Endothelial cell of umbilical vein (primary cell): ENCODE measurements around the gene RPS6KA3. TPM values are rescaled to one million over a fixed set of nuclear protein-coding genes. Genes with fewer than 3 reads are reported as not detected.
A peak's percentile ranks its signal among the peaks of the same experiment; 100 is the strongest.

Source experiments
- BruUV-seq: library from RNA; stranded (reverse); fragments of 400-500 nt; replicated peaks from 2 replicates; lab custom pipeline; 2021; lab: Mats Ljungman, UMichigan
- CTCF ChIA-PET: fragments of 300-600, 350-600 bp; sonication (Branson Sonifier 250); formaldehyde crosslinking; loops from one replicate; lab custom pipeline; 2021; ENCODE audit warnings: antibody characterized with exemption, inconsistent platforms; lab: Charles Lee
- POLR2A ChIA-PET: fragments of 300-600, 350-600 bp; sonication (Branson Sonifier 250); formaldehyde crosslinking; loops from one replicate; lab custom pipeline; 2021; ENCODE audit warnings: antibody characterized with exemption, inconsistent platforms; lab: Charles Lee
- DNase-seq: peaks from one replicate; pipeline ENCODE4 v3.0.0-alpha.2; 2011; ENCODE audit warnings: low read depth, low spot score
- FAIRE-seq: peaks from 2 replicates; lab custom pipeline; 2011; peaks lifted over from hg19 to GRCh38; lab: Jason Lieb, UNC
- H2AFZ ChIP-seq: 2 replicates; pipeline ENCODE4 v1.6.0; 2012; ENCODE audit warnings: low read depth, low read length, control low read depth, inconsistent platforms
- H3K27ac ChIP-seq: 2 replicates; pipeline ENCODE4 v1.5.1; 2011; ENCODE audit warnings: low read depth, mild to moderate bottlenecking, control low read depth, low read length, moderate library complexity; ENCODE audit not compliant: insufficient read depth
- H3K27me3 ChIP-seq, 2 experiments: 2 replicates each; pipeline versions ENCODE4 v1.6.0 to v1.6.1; 2011; ENCODE audit warnings: low read length in 2 of 2, mixed read lengths in 1 of 2; ENCODE audit not compliant: control insufficient read depth in 2 of 2, insufficient read depth in 2 of 2
- H3K36me3 ChIP-seq, 2 experiments: 2 replicates in 1 of 2; 3 replicates in 1 of 2; pipeline ENCODE4 v1.5.1; 2011; ENCODE audit warnings: low read length in 2 of 2, mild to moderate bottlenecking in 1 of 2, moderate library complexity in 1 of 2; ENCODE audit not compliant: control insufficient read depth in 2 of 2, insufficient read depth in 2 of 2; ENCODE audit errors: extremely low read depth in 1 of 2
- H3K4me1 ChIP-seq: 3 replicates; pipeline ENCODE4 v1.5.1; 2011; ENCODE audit warnings: mild to moderate bottlenecking, low read length; ENCODE audit not compliant: control insufficient read depth, insufficient read depth; ENCODE audit errors: extremely low read depth
- H3K4me2 ChIP-seq: 2 replicates; pipeline ENCODE4 v1.6.1; 2011; ENCODE audit warnings: low read length, control low read depth, mixed read lengths; ENCODE audit not compliant: insufficient read depth
- H3K4me3 ChIP-seq, 3 experiments: fragments of 200-600 bp in 1 of 3; sonication (generic), shearing (Covaris generic) in 1 of 3; replicated peaks in 1 of 3; 2 replicates each; pipeline ENCODE4 v1.5.1; 2011 to 2016; ENCODE audit warnings: control low read depth in 3 of 3, low read length in 3 of 3, mild to moderate bottlenecking in 2 of 3, inconsistent platforms in 1 of 3, low read depth in 1 of 3, moderate library complexity in 1 of 3; ENCODE audit not compliant: insufficient read depth in 1 of 3
- H3K79me2 ChIP-seq: 2 replicates; pipeline ENCODE4 v1.6.0; 2012; ENCODE audit warnings: low read length, inconsistent platforms; ENCODE audit not compliant: control insufficient read depth, insufficient read depth
- H3K9ac ChIP-seq: replicated peaks from 2 replicates; pipeline ENCODE3; 2011; ENCODE audit warnings: low read length, control low read depth; ENCODE audit not compliant: insufficient read depth; ENCODE audit errors: extremely low read depth
- H3K9me1 ChIP-seq: replicated peaks from 3 replicates; pipeline ENCODE4 v1.6.0; 2011; ENCODE audit warnings: mild to moderate bottlenecking, low read length; ENCODE audit not compliant: control insufficient read depth, insufficient read depth; ENCODE audit errors: extremely low read depth
- H3K9me3 ChIP-seq: replicated peaks from 2 replicates; pipeline ENCODE4 v1.5.1; 2012; ENCODE audit warnings: low read length, inconsistent platforms; ENCODE audit not compliant: control insufficient read depth, insufficient read depth
- H4K20me1 ChIP-seq: replicated peaks from 2 replicates; pipeline ENCODE3; 2011; ENCODE audit warnings: mild to moderate bottlenecking, low read length; ENCODE audit not compliant: control insufficient read depth, insufficient read depth; ENCODE audit errors: extremely low read depth
- CTCF ChIP-seq, 2 donors: IDR thresholded peaks; 1 replicate in 1 of 2; 2 replicates in 1 of 2; pipeline ENCODE4 v1.5.1; 2011; ENCODE audit warnings: low read length in 2 of 2, mild to moderate bottlenecking in 2 of 2, moderate library complexity in 2 of 2, control low read depth in 1 of 2, inconsistent platforms in 1 of 2, low read depth in 1 of 2; ENCODE audit not compliant: insufficient read depth in 1 of 2; ENCODE audit errors: extremely low read depth in 1 of 2
- EZH2 ChIP-seq: IDR thresholded peaks from 2 replicates; pipeline ENCODE4 v1.6.1; 2012; ENCODE audit warnings: borderline replicate concordance, low read depth, mild to moderate bottlenecking, moderate library complexity, low read length, inconsistent platforms; ENCODE audit not compliant: severe bottlenecking
- FOS ChIP-seq: IDR thresholded peaks from 2 replicates; pipeline ENCODE4 v1.6.1; 2011; ENCODE audit warnings: mild to moderate bottlenecking, low read length, moderate library complexity, borderline replicate concordance; ENCODE audit not compliant: insufficient read depth
- GATA2 ChIP-seq: IDR thresholded peaks from 2 replicates; pipeline ENCODE4 v1.7.0; 2011; ENCODE audit warnings: low read depth, mild to moderate bottlenecking, moderate library complexity, mixed read lengths, low read length; ENCODE audit not compliant: insufficient read length, insufficient read depth
- JUN ChIP-seq: IDR thresholded peaks from 2 replicates; pipeline ENCODE4 v1.6.1; 2011; ENCODE audit warnings: borderline replicate concordance, low read depth; ENCODE audit not compliant: insufficient read length, insufficient read depth
- MAX ChIP-seq: IDR thresholded peaks from 2 replicates; pipeline ENCODE4 v1.6.1; 2011; ENCODE audit not compliant: insufficient read depth, insufficient read length
- MYC ChIP-seq: IDR thresholded peaks from one replicate; pipeline ENCODE4 v1.6.1; 2011; ENCODE audit warnings: mild to moderate bottlenecking, low read depth, low read length
- POLR2A ChIP-seq: IDR thresholded peaks from 2 replicates; pipeline ENCODE4 v1.6.1; 2012; ENCODE audit warnings: low read depth, mild to moderate bottlenecking, control low read depth, low read length
- POLR2AphosphoS5 ChIP-seq: IDR thresholded peaks from 2 replicates; pipeline ENCODE4 v1.6.1; 2012; ENCODE audit warnings: low read depth, mild to moderate bottlenecking, control low read depth, low read length, moderate library complexity; ENCODE audit not compliant: insufficient read depth
- dilution Hi-C: fragments of 300-500 bp; cut with MboI; formaldehyde crosslinking; loops from one replicate; pipeline ENCODE4 v1.15.0; 2019; ENCODE audit warnings: low sequenced_read_pairs; ENCODE audit not compliant: extremely low pct_ligation_motif_present
- intact Hi-C: fragments of 100-400 bp; cut with micrococcal nuclease; formaldehyde crosslinking; loops from one replicate; pipeline ENCODE4 v1.10.0; 2022
- polyA plus RNA-seq, 4 experiments: library from polyadenylated mRNA; depleted of rRNA in 3 of 4; stranded (reverse) in 3 of 4; unstranded in 1 of 4; fragments of >200 nt; gene quantifications; 2 replicates each; pipeline versions ENCODE4 v1.2.1 to v1.2.3, GENCODE V29; 2011 to 2012; ENCODE audit warnings: missing spikeins in 1 of 4
- total RNA-seq: library from RNA; stranded (reverse); gene quantifications from 2 replicates; pipeline ENCODE4 v1.2.3, GENCODE V29; 2021

The RPS6KA3 gene
- total and polyA plus RNA-seq, 2 donors (not counting 3 experiments of a cell fraction or from before 2014, with no cell fraction given), result 24.4 to 61.6 TPM

DNA sequence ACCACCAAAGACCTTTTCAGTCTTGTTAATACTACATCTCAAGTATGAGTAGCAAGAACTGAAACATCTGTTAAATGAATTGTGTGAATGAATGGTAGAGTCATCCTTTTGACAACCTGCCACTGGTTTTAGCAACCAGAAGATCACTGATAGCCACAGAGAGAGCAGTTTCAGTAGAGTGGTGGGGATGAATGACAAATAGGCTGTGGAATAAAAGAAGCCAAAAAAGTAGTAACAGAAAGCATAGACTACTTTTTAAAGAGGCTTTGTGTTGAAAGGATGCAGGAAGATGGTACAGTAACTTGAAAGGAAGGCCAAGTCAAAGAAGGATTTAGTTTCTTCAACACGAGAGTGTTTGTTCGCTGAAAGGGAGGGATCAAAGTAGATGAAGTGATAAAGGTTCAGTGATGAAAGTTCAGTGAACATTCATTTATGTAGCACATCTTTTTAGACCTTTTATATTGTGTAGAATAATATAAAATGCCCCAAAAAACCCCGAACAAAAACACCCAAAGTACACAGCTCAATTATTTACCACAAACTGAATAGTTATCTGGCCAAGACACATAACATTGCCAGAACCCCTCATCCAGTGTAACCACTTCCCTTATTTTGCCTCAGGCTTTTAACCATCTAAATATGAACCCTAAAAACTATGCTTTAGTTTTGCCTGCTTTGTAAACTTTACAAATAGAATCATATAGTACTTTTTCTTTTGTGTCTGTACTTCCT is 84.9 kb downstream of the RPS6KA3 start:
- H3K4me1 ChIP-seq, result no peaks in the 10 kb centered on the region
- H2AFZ ChIP-seq, result no peak overlapping the region
- TF ChIP-seq MAX (no peak), FOS (no peak), EZH2 (no peak), JUN (no peak), GATA2 (no peak), POLR2AphosphoS5 (no peak), CTCF (IDR thresholded peaks at IDR 0.05; ENCODE audit: extremely low read depth in 1 of 2, insufficient read depth in 1 of 2, low read depth in 1 of 2, low read length in 2 of 2) (no peak), MYC (no peak), POLR2A (no peak)
- no peaks in the 10 kb centered on the region for H3K79me2 ChIP-seq
- H3K9ac ChIP-seq, result no peak overlapping the region
- BruUV-seq, result no TSS peak
- H3K27ac ChIP-seq, result no peak overlapping the region
- H3K9me3 ChIP-seq, result no peaks in the 10 kb centered on the region
- H3K9me1 ChIP-seq, result no peaks in the 10 kb centered on the region
- FAIRE-seq (peak; percentile 70), DNase-seq (no peak)
- H3K27me3 ChIP-seq, result no peaks in the 10 kb centered on the region
- H3K4me3 ChIP-seq, result no peak overlapping the region
- intact Hi-C loops (no loop called here), dilution Hi-C loops (no loop called here)
- no peak overlapping the region for H3K4me2 ChIP-seq
- POLR2A ChIA-PET, result no interaction called here
- H4K20me1 ChIP-seq, result no peaks in the 10 kb centered on the region
- H3K36me3 ChIP-seq, result no peaks in the 10 kb centered on the region
- CTCF ChIA-PET, result no interaction called here
